ENCODE measurements around the gene HSD17B10. TPM values are rescaled to one million over a fixed set of nuclear protein-coding genes. Genes with fewer than 3 reads are reported as not detected.

HSD17B10 gene
- total RNA-seq: 100 to 1,000 TPM in 2 of 4 donors, 10 to 100 TPM in 2; 72.7 to 105 (median 94.3) TPM

- TF ChIP-seq POLR2A (IDR thresholded peaks at IDR 0.05; ENCODE audit: low read depth): no peak
- TF ChIP-seq POLR2AphosphoS5 (IDR thresholded peaks at IDR 0.05): peak; percentile 79 to 90
- peak within 1 kb of the TSS; percentile 69 to 84 (median 78) for H3K27ac ChIP-seq (replicated peaks in 1 of 4)
- WGBS: 31% methylated on average over 61 of the region's 61 CpGs
- no peaks in the 10 kb centered on the region for H3K27me3 ChIP-seq
- DNase-seq (ENCODE audit: extremely low spot score): peak; percentile 95
- H3K4me1 ChIP-seq: peaks cover 6 to 23% (median 12%) of the 10 kb centered on the region in 4 donors
- no peaks in the 10 kb centered on the region for H3K9me3 ChIP-seq
- H3K4me3 ChIP-seq: peak within 1 kb of the TSS; percentile 55 to 75 (median 64)
- peaks cover 0 to 33% (median 28%) of the 10 kb centered on the region in 4 donors for H3K36me3 ChIP-seq
- intact Hi-C loops (cut with DNase I): no loop called here
Observed at GRCh38 chrX:53433651-53434639, at the start of gene HSD17B10. HSD17B10 (minus strand) TSS chrX:53434370; CDS start chrX:53434345, 25 bp downstream.

- 66% methylated on average over 2 of the region's 2 CpGs for WGBS
- DNase-seq (ENCODE audit: extremely low spot score): no peak
- Histone ChIP-seq H3K4me1 (no peaks in the 10 kb centered on the region), H3K9me3 (peaks cover 0 to 14% (median 0%) of the 10 kb centered on the region in 4 donors), H3K4me3 (no peak overlapping the region), H3K36me3 (no peaks in the 10 kb centered on the region), H3K27me3 (peaks cover 0 to 7% (median 0%) of the 10 kb centered on the region in 4 donors), H3K27ac (replicated peaks in 1 of 4) (no peak overlapping the region)
- TF ChIP-seq POLR2A (IDR thresholded peaks at IDR 0.05; ENCODE audit: low read depth) (no peak), POLR2AphosphoS5 (IDR thresholded peaks at IDR 0.05) (no peak), CTCF (IDR thresholded peaks at IDR 0.05) (no peak), EP300 (IDR thresholded peaks at IDR 0.05) (no peak)
- intact Hi-C loops (cut with DNase I): no loop called here
Observed at GRCh38 chrX:53483416-53483815, 49.2 kb upstream of the HSD17B10 start.

GRCh38 chrX:53481816-53482465 lies 47.8 kb upstream of the HSD17B10 start:
- Histone ChIP-seq H3K4me3 (no peak overlapping the region), H3K36me3 (no peaks in the 10 kb centered on the region), H3K4me1 (no peaks in the 10 kb centered on the region), H3K27ac (replicated peaks in 1 of 4) (no peak overlapping the region), H3K27me3 (peaks cover 0 to 7% (median 0%) of the 10 kb centered on the region in 4 donors), H3K9me3 (peaks cover 0 to 14% (median 0%) of the 10 kb centered on the region in 4 donors)
- intact Hi-C loops (cut with DNase I): no loop called here
- peak; percentile 23 to 56 (median 45) for TF ChIP-seq CTCF (IDR thresholded peaks at IDR 0.05)
- no peak for TF ChIP-seq POLR2AphosphoS5 (IDR thresholded peaks at IDR 0.05)
- TF ChIP-seq POLR2A (IDR thresholded peaks at IDR 0.05; ENCODE audit: low read depth): no peak
- TF ChIP-seq EP300 (IDR thresholded peaks at IDR 0.05): no peak
- DNase-seq (ENCODE audit: extremely low spot score): no peak
- WGBS: 48% methylated on average over 2 of the region's 2 CpGs

GRCh38 chrX:53481093-53481492 lies 46.9 kb upstream of the HSD17B10 start:
- WGBS: 25% methylated on average over 5 of the region's 5 CpGs
- TF ChIP-seq CTCF (IDR thresholded peaks at IDR 0.05): peak in 1 of 3 experiments; percentile 7
- no peak for TF ChIP-seq EP300 (IDR thresholded peaks at IDR 0.05)
- H3K4me1 ChIP-seq: no peaks in the 10 kb centered on the region
- no peak for DNase-seq (ENCODE audit: extremely low spot score)
- no peaks in the 10 kb centered on the region for H3K36me3 ChIP-seq
- H3K27me3 ChIP-seq: peaks cover 0 to 7% (median 0%) of the 10 kb centered on the region in 4 donors
- H3K4me3 ChIP-seq: no peak overlapping the region
- intact Hi-C loops (cut with DNase I): no loop called here
- no peak overlapping the region for H3K27ac ChIP-seq (replicated peaks in 1 of 4)
- peaks cover 0 to 14% (median 0%) of the 10 kb centered on the region in 4 donors for H3K9me3 ChIP-seq

GRCh38 chrX:53479301-53479700 lies 45.1 kb upstream of the HSD17B10 start:
- peaks cover 0 to 7% (median 0%) of the 10 kb centered on the region in 4 donors for H3K27me3 ChIP-seq
- no peaks in the 10 kb centered on the region for H3K36me3 ChIP-seq
- intact Hi-C loops (cut with DNase I): no loop called here
- no peak overlapping the region for H3K4me3 ChIP-seq
- WGBS: 78% methylated on average over 5 of the region's 5 CpGs
- H3K9me3 ChIP-seq: peaks cover 0 to 14% (median 0%) of the 10 kb centered on the region in 4 donors
- H3K27ac ChIP-seq (replicated peaks in 1 of 4): no peak overlapping the region
- no peak for TF ChIP-seq POLR2AphosphoS5 (IDR thresholded peaks at IDR 0.05)
- no peak for TF ChIP-seq EP300 (IDR thresholded peaks at IDR 0.05)
- TF ChIP-seq POLR2A (IDR thresholded peaks at IDR 0.05; ENCODE audit: low read depth): no peak
- TF ChIP-seq CTCF (IDR thresholded peaks at IDR 0.05): no peak
- no peaks in the 10 kb centered on the region for H3K4me1 ChIP-seq
- DNase-seq (ENCODE audit: extremely low spot score): no peak

Measured in esophagus muscularis mucosa (tissue), 4 donors.